Stromal cell of bone marrow (primary cell): ENCODE data around the gene SYNDIG1L.
"Not testable (repeated sequence)": the region's sequence is repeated elsewhere in the genome, so short reads cannot be mapped to it uniquely, and the experiment has no call there.

Experiments used
- DNase-seq: peaks from one replicate; pipeline ENCODE4 v3.0.0-alpha.2; 2012; ENCODE audit warnings: low read depth

Gene SYNDIG1L

GRCh38 chr14:74426202-74426582 is at the start of gene SYNDIG1L:
Gene SYNDIG1L, minus strand, starts transcription at chr14:74426210. Its CDS starts 16,466 bp downstream, at chr14:74409744.
- no peak for DNase-seq

GRCh38 chr14:74475678-74476077 is 49.7 kb upstream of the SYNDIG1L start:
- peak; percentile 66 for DNase-seq

- no peak for DNase-seq
Observed at GRCh38 chr14:74474376-74474775, 48.4 kb upstream of the SYNDIG1L start.

GRCh38 chr14:74472601-74473000 is 46.6 kb upstream of the SYNDIG1L start:
- no peak for DNase-seq

GRCh38 chr14:74469548-74470518 is 43.8 kb upstream of the SYNDIG1L start:
- DNase-seq = no peak

- no peak for DNase-seq
Observed at GRCh38 chr14:74468513-74468912, 42.5 kb upstream of the SYNDIG1L start.

- DNase-seq = no peak
Observed at GRCh38 chr14:74465335-74465734, 39.3 kb upstream of the SYNDIG1L start.

GRCh38 chr14:74464785-74465184 is 38.8 kb upstream of the SYNDIG1L start:
- no peak for DNase-seq

- no peak for DNase-seq
Observed at GRCh38 chr14:74463697-74464096, 37.7 kb upstream of the SYNDIG1L start.

- no peak for DNase-seq
Observed at GRCh38 chr14:74462993-74463392, 37.0 kb upstream of the SYNDIG1L start.

GRCh38 chr14:74459976-74460375 is 34.0 kb upstream of the SYNDIG1L start:
- DNase-seq = no peak

GRCh38 chr14:74459289-74459946 is 33.4 kb upstream of the SYNDIG1L start:
- peak; percentile 46 for DNase-seq

- DNase-seq = no peak
Observed at GRCh38 chr14:74457565-74457895, 31.5 kb upstream of the SYNDIG1L start.

- DNase-seq = no peak
Observed at GRCh38 chr14:74456684-74457564, 30.9 kb upstream of the SYNDIG1L start.

GRCh38 chr14:74454397-74454796 is 28.4 kb upstream of the SYNDIG1L start:
- DNase-seq = not testable (repeated sequence)

- DNase-seq = no peak
Observed at GRCh38 chr14:74444866-74445265, 18.9 kb upstream of the SYNDIG1L start.

- no peak for DNase-seq
Observed at GRCh38 chr14:74442757-74443156, 16.7 kb upstream of the SYNDIG1L start.

- no peak for DNase-seq
Observed at GRCh38 chr14:74441113-74441512, 15.1 kb upstream of the SYNDIG1L start.

- DNase-seq = no peak
Observed at GRCh38 chr14:74438351-74438915, 12.4 kb upstream of the SYNDIG1L start.

- DNase-seq = no peak
Observed at GRCh38 chr14:74437496-74438053, 11.6 kb upstream of the SYNDIG1L start.

- DNase-seq = no peak
Observed at GRCh38 chr14:74434294-74434693, 8.3 kb upstream of the SYNDIG1L start.

- no peak for DNase-seq
Observed at GRCh38 chr14:74429991-74430390, 4.0 kb upstream of the SYNDIG1L start.
